Keratinocyte (primary cell): ENCODE measurements around the gene DMXL2. TPM values are rescaled to one million over a fixed set of nuclear protein-coding genes. Genes with fewer than 3 reads are reported as not detected.

Source experiments
- DNase-seq: peaks from one replicate; pipeline ENCODE4 v3.0.0-alpha.2; 2011; ENCODE audit warnings: low read depth, missing footprints, low spot score
- FAIRE-seq: peaks from 2 replicates; lab custom pipeline; 2011; peaks lifted over from hg19 to GRCh38; lab: Jason Lieb, UNC
- H2AFZ ChIP-seq: 2 replicates; pipeline ENCODE4 v1.6.0; 2012; ENCODE audit warnings: low read length, control low read depth, inconsistent platforms; ENCODE audit not compliant: control insufficient read depth
- H3K27ac ChIP-seq: 2 replicates; pipeline ENCODE4 v1.5.1; 2011; ENCODE audit warnings: low read length; ENCODE audit not compliant: control insufficient read depth, insufficient read depth
- H3K27me3 ChIP-seq: 3 replicates; pipeline ENCODE4 v1.6.0; 2011; ENCODE audit warnings: low read length; ENCODE audit not compliant: control insufficient read depth, insufficient read depth; ENCODE audit errors: extremely low read depth
- H3K36me3 ChIP-seq, 2 experiments: 2 replicates in 1 of 2; 3 replicates in 1 of 2; pipeline ENCODE4 v1.5.1; 2011; ENCODE audit warnings: low read length in 2 of 2, mild to moderate bottlenecking in 1 of 2; ENCODE audit not compliant: control insufficient read depth in 2 of 2, insufficient read depth in 2 of 2; ENCODE audit errors: extremely low read depth in 1 of 2
- H3K4me1 ChIP-seq: 3 replicates; pipeline ENCODE4 v1.5.1; 2011; ENCODE audit warnings: low read length; ENCODE audit not compliant: control insufficient read depth, insufficient read depth; ENCODE audit errors: extremely low read depth
- H3K4me2 ChIP-seq: 3 replicates; pipeline ENCODE4 v1.6.0; 2011; ENCODE audit warnings: low read depth, low read length; ENCODE audit not compliant: control insufficient read depth, insufficient read depth; ENCODE audit errors: extremely low read depth
- H3K4me3 ChIP-seq, 3 experiments: fragments of 200-600 bp in 1 of 3; sonication (generic) in 1 of 3; 2 replicates in 2 of 3; 3 replicates in 1 of 3; pipeline ENCODE4 v1.5.1; 2011 to 2016; ENCODE audit warnings: low read length in 3 of 3, mild to moderate bottlenecking in 3 of 3, control low read depth in 2 of 3, inconsistent platforms in 1 of 3, low read depth in 1 of 3, mixed read lengths in 1 of 3, mixed run types in 1 of 3, moderate library complexity in 1 of 3; ENCODE audit not compliant: control insufficient read depth in 2 of 3, insufficient read depth in 2 of 3; ENCODE audit errors: extremely low read depth in 1 of 3
- H3K79me2 ChIP-seq: 2 replicates; pipeline ENCODE4 v1.6.0; 2012; ENCODE audit warnings: low read length; ENCODE audit not compliant: control insufficient read depth, insufficient read depth
- H3K9ac ChIP-seq: 3 replicates; pipeline ENCODE4 v1.6.0; 2011; ENCODE audit warnings: low read length; ENCODE audit not compliant: control insufficient read depth, insufficient read depth; ENCODE audit errors: extremely low read depth
- H3K9me1 ChIP-seq: 3 replicates; pipeline ENCODE4 v1.6.0; 2011; ENCODE audit warnings: low read length; ENCODE audit not compliant: control insufficient read depth, insufficient read depth; ENCODE audit errors: extremely low read depth
- H3K9me3 ChIP-seq: 2 replicates; pipeline ENCODE4 v1.5.1; 2012; ENCODE audit warnings: low read depth, low read length; ENCODE audit not compliant: control insufficient read depth
- H4K20me1 ChIP-seq: 3 replicates; pipeline ENCODE4 v1.6.0; 2011; ENCODE audit warnings: low read length; ENCODE audit not compliant: control insufficient read depth, insufficient read depth; ENCODE audit errors: extremely low read depth
- CTCF ChIP-seq, 3 experiments: IDR thresholded peaks in 1 of 3; conservative IDR thresholded peaks in 1 of 3; optimal IDR thresholded peaks in 1 of 3; 2 replicates in 2 of 3; 3 replicates in 1 of 3; pipeline versions ENCODE3 to v1.5.1; 2011; ENCODE audit warnings: low read length in 3 of 3, mild to moderate bottlenecking in 3 of 3, moderate library complexity in 2 of 3, control low read depth in 1 of 3, inconsistent platforms in 1 of 3; ENCODE audit not compliant: insufficient read depth in 2 of 3; ENCODE audit errors: extremely low read depth in 1 of 3
- EZH2 ChIP-seq: IDR thresholded peaks from one replicate; pipeline ENCODE4 v1.6.1; 2012; ENCODE audit warnings: inconsistent platforms, mild to moderate bottlenecking, low read length, moderate library complexity
- dilution Hi-C: fragments of 300-500 bp; cut with MboI; formaldehyde crosslinking; loops from one replicate; pipeline ENCODE4 v1.7.0; 2020; ENCODE audit warnings: low sequenced_read_pairs; ENCODE audit not compliant: extremely low pct_ligation_motif_present
- polyA plus RNA-seq, 5 experiments: library from polyadenylated mRNA; depleted of rRNA in 3 of 5; stranded (reverse) in 3 of 5; stranded (forward) in 1 of 5; unstranded in 1 of 5; fragments of >200 nt; gene quantifications; 1 replicate in 1 of 5; 2 replicates in 3 of 5; 3 replicates in 1 of 5; pipeline versions ENCODE4 v1.2.1 to v1.2.3, GENCODE V29; 2011 to 2012; ENCODE audit warnings: missing spikeins in 2 of 5, low read depth in 1 of 5, low replicate concordance in 1 of 5

The DMXL2 gene
- polyA plus RNA-seq, 1 donor (not counting 4 experiments of a cell fraction or from before 2014, with no cell fraction given) = 14.9 TPM

- Histone ChIP-seq H3K9me1 (no peaks in the 10 kb centered on the region), H3K36me3 (no peaks in the 10 kb centered on the region), H3K4me1 (peaks cover 2% of the 10 kb centered on the region), H3K4me2 (no peak overlapping the region), H3K9me3 (no peaks in the 10 kb centered on the region), H3K27me3 (no peaks in the 10 kb centered on the region), H3K4me3 (no peak overlapping the region), H2AFZ (no peak overlapping the region), H4K20me1 (no peaks in the 10 kb centered on the region), H3K9ac (no peak overlapping the region), H3K27ac (no peak overlapping the region), H3K79me2 (no peaks in the 10 kb centered on the region)
- no peak for FAIRE-seq
- TF ChIP-seq EZH2 = no peak
- no peak for TF ChIP-seq CTCF (optimal IDR thresholded peaks at IDR 0.05 in 1 of 3, IDR thresholded peaks at IDR 0.05 in 1 of 3, conservative IDR thresholded peaks at IDR 0.05 in 1 of 3; ENCODE audit: extremely low read depth in 1 of 3, insufficient read depth in 2 of 3, low read length in 3 of 3)
- no peak for DNase-seq
- dilution Hi-C loops = no loop called here
Observed at GRCh38 chr15:51494411-51495314, 127.9 kb downstream of the DMXL2 start.

DNA sequence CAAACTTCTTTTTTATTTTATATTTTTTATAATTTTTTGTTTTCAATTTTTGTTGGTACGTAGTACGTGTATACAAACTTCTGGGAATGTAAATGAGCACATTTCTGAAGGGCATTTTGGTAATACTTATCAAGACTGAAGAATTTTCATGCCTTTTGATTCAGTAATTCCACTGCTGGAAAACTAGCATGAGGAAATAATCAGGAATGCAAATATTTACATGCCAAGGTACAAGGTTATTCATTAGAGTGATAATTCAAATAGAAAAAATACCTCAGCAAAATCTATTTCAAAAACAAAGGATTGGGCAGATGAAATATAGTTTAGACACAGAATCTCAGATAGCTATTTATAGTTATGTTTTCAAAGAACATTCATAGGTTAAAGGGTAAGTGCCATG, 128.7 kb downstream of the DMXL2 start:
- DNase-seq (no peak), FAIRE-seq (no peak)
- Histone ChIP-seq H3K9me3 (no peaks in the 10 kb centered on the region), H3K9ac (no peak overlapping the region), H3K4me3 (no peak overlapping the region), H3K4me1 (peaks cover 2% of the 10 kb centered on the region), H4K20me1 (no peaks in the 10 kb centered on the region), H3K27me3 (no peaks in the 10 kb centered on the region), H3K4me2 (no peak overlapping the region), H3K79me2 (no peaks in the 10 kb centered on the region), H3K36me3 (no peaks in the 10 kb centered on the region), H2AFZ (no peak overlapping the region), H3K27ac (no peak overlapping the region), H3K9me1 (no peaks in the 10 kb centered on the region)
- dilution Hi-C loops = no loop called here
- TF ChIP-seq EZH2 = no peak
- no peak for TF ChIP-seq CTCF (optimal IDR thresholded peaks at IDR 0.05 in 1 of 3, IDR thresholded peaks at IDR 0.05 in 1 of 3, conservative IDR thresholded peaks at IDR 0.05 in 1 of 3; ENCODE audit: extremely low read depth in 1 of 3, insufficient read depth in 2 of 3, low read length in 3 of 3)
